Astrocyte of the spinal cord (primary cell): ENCODE measurements around the gene ATP6V1G2.

Experiments
- DNase-seq: peaks from one replicate; pipeline ENCODE4 v3.0.0; 2011; ENCODE audit warnings: low read depth, low spot score
- H3K4me3 ChIP-seq: 2 replicates; pipeline ENCODE4 v1.5.1; 2011; ENCODE audit warnings: low read depth, mild to moderate bottlenecking, low read length, moderate library complexity
- CTCF ChIP-seq: IDR thresholded peaks from 2 replicates; pipeline ENCODE4 v1.5.1; 2012; ENCODE audit warnings: low read depth, mild to moderate bottlenecking, low read length, inconsistent platforms
- in situ Hi-C: cut with HindIII; loops from 2 replicates; pipeline ENCODE4 v1.10.0; 2017; ENCODE audit warnings: low sequenced_read_pairs

Gene ATP6V1G2

GRCh38 chr6:31547727-31548543 is 1.5 kb upstream of the ATP6V1G2 start:
- in situ Hi-C loops: no loop called here
- H3K4me3 ChIP-seq: peak overlapping the region; percentile 55
- DNase-seq: no peak
- no peak for TF ChIP-seq CTCF

GRCh38 chr6:31546958-31547726 is 734 bp upstream of the ATP6V1G2 start, which contains the start of gene NFKBIL1:
Gene NFKBIL1, plus strand, starts transcription at chr6:31547608. Its CDS starts 87 bp downstream, at chr6:31547695.
- peak within 1 kb of the TSS; percentile 55 for H3K4me3 ChIP-seq
- in situ Hi-C loops: no loop called here
- no peak for TF ChIP-seq CTCF
- peak; percentile 99 for DNase-seq

- in situ Hi-C loops: no loop called here
- no peak overlapping the region for H3K4me3 ChIP-seq
- no peak for TF ChIP-seq CTCF
These were observed 1.1 kb downstream of the ATP6V1G2 start for GRCh38 chr6:31545291-31545690.

GRCh38 chr6:31544676-31545075 is 1.7 kb downstream of the ATP6V1G2 start:
- no peak for TF ChIP-seq CTCF
- no peak for DNase-seq
- in situ Hi-C loops: no loop called here
- no peak overlapping the region for H3K4me3 ChIP-seq

More at GRCh38 chr6:31545291-31545690, 1.1 kb downstream of the ATP6V1G2 start:
- no peak for DNase-seq

GRCh38 chr6:31543639-31544038 is 2.8 kb downstream of the ATP6V1G2 start:
- no peak overlapping the region for H3K4me3 ChIP-seq
- in situ Hi-C loops: no loop called here
- TF ChIP-seq CTCF: no peak
- DNase-seq: no peak

GRCh38 chr6:31541658-31542521 is 4.5 kb downstream of the ATP6V1G2 start, which contains the start of gene DDX39B:
Gene DDX39B, minus strand, starts transcription at chr6:31542003. Its CDS starts 1,471 bp downstream, at chr6:31540532.
- in situ Hi-C loops: no loop called here
- no peak for TF ChIP-seq CTCF
- peak within 1 kb of the TSS; percentile 98 for H3K4me3 ChIP-seq
- DNase-seq: peak; percentile 98
